T-helper 1 cell (primary cell): ENCODE data around the gene EIF4G3.
"Not testable (repeated sequence)": the region's sequence is repeated elsewhere in the genome, so short reads cannot be mapped to it uniquely, and the experiment has no call there.

ENCODE experiments used
- DNase-seq, 5 donors: peaks; one replicate each; pipeline ENCODE4 v3.0.0-alpha.2; 2012 to 2020

The EIF4G3 gene

GRCh38 chr1:20932437-20932977, 244.2 kb downstream of the EIF4G3 start:
- DNase-seq: peak in 1 of 5 donors; percentile 70

- peak in 1 of 5 donors; percentile 52 for DNase-seq
These were observed 244.7 kb downstream of the EIF4G3 start for GRCh38 chr1:20931930-20932436.

- no peak for DNase-seq
These were observed 246.3 kb downstream of the EIF4G3 start for GRCh38 chr1:20930427-20930826.

- DNase-seq: no peak
These were observed 248.6 kb downstream of the EIF4G3 start for GRCh38 chr1:20928146-20928545.

- no peak for DNase-seq
These were observed 255.4 kb downstream of the EIF4G3 start for GRCh38 chr1:20921285-20921684.

GRCh38 chr1:20913242-20913641, 263.5 kb downstream of the EIF4G3 start:
- DNase-seq: no peak

GRCh38 chr1:20907526-20907925, 269.2 kb downstream of the EIF4G3 start:
- not testable (repeated sequence) for DNase-seq

- DNase-seq: no peak
These were observed 273.3 kb downstream of the EIF4G3 start for GRCh38 chr1:20903437-20903836.

- no peak for DNase-seq
These were observed 276.6 kb downstream of the EIF4G3 start for GRCh38 chr1:20900056-20900455.

GRCh38 chr1:20899154-20899972, 277.3 kb downstream of the EIF4G3 start:
- DNase-seq: no peak

- no peak for DNase-seq
These were observed 279.9 kb downstream of the EIF4G3 start for GRCh38 chr1:20896826-20897225.

GRCh38 chr1:20893931-20894330, 282.8 kb downstream of the EIF4G3 start:
- no peak for DNase-seq

GRCh38 chr1:20891091-20891490, 285.6 kb downstream of the EIF4G3 start:
- no peak for DNase-seq

GRCh38 chr1:20887246-20887645, 289.5 kb downstream of the EIF4G3 start:
- DNase-seq: no peak

GRCh38 chr1:20885121-20885520, 291.6 kb downstream of the EIF4G3 start:
- DNase-seq: no peak

GRCh38 chr1:20884513-20884912, 292.2 kb downstream of the EIF4G3 start:
- no peak for DNase-seq

- no peak for DNase-seq
These were observed 292.9 kb downstream of the EIF4G3 start for GRCh38 chr1:20883766-20884165.

GRCh38 chr1:20882837-20883236, 293.9 kb downstream of the EIF4G3 start:
- no peak for DNase-seq

GRCh38 chr1:20878799-20879198, 297.9 kb downstream of the EIF4G3 start:
- no peak for DNase-seq

- DNase-seq: no peak
These were observed 301.3 kb downstream of the EIF4G3 start for GRCh38 chr1:20875198-20875973.

GRCh38 chr1:20873311-20873710, 303.4 kb downstream of the EIF4G3 start:
- DNase-seq: no peak

GRCh38 chr1:20871419-20871818, 305.3 kb downstream of the EIF4G3 start:
- no peak for DNase-seq

- DNase-seq: no peak
These were observed 306.0 kb downstream of the EIF4G3 start for GRCh38 chr1:20870718-20871117.

- DNase-seq: no peak
These were observed 308.4 kb downstream of the EIF4G3 start for GRCh38 chr1:20868263-20868662.
